KMS-11 (cell line): ENCODE data around the gene CAPZB.

Source experiments
- H2AFZ ChIP-seq: fragments of 200-600 bp; sonication (generic); 2 replicates; pipeline ENCODE4 v1.6.1; 2016; ENCODE audit warnings: antibody characterized with exemption, mixed run types, low read depth
- H3K27ac ChIP-seq: fragments of 200-600 bp; sonication (generic); 2 replicates; pipeline ENCODE4 v1.6.1; 2016; ENCODE audit warnings: mild to moderate bottlenecking, mixed run types
- H3K27me3 ChIP-seq: fragments of 200-600 bp; sonication (generic); 2 replicates; pipeline ENCODE4 v1.6.1; 2017; ENCODE audit warnings: mild to moderate bottlenecking, low read depth, mixed run types, moderate library complexity; ENCODE audit not compliant: insufficient read depth
- H3K36me3 ChIP-seq: fragments of 200-600 bp; sonication (generic); 2 replicates; pipeline ENCODE4 v1.6.1; 2017; ENCODE audit warnings: mild to moderate bottlenecking, mixed run types; ENCODE audit not compliant: insufficient read depth
- H3K4me1 ChIP-seq: fragments of 200-600 bp; sonication (generic); 2 replicates; pipeline ENCODE4 v1.6.1; 2016; ENCODE audit warnings: mild to moderate bottlenecking, low read depth, mixed run types; ENCODE audit not compliant: poor library complexity, severe bottlenecking
- H3K4me2 ChIP-seq: fragments of 200-600 bp; sonication (generic); 2 replicates; pipeline ENCODE4 v1.7.0; 2016; ENCODE audit warnings: mild to moderate bottlenecking, mixed run types
- H3K4me3 ChIP-seq: fragments of 200-600 bp; sonication (generic); IDR thresholded peaks from 2 replicates; pipeline ENCODE4 v1.6.1; 2017; ENCODE audit warnings: low read depth, low read length, mixed read lengths; ENCODE audit not compliant: insufficient read depth
- H3K79me2 ChIP-seq: fragments of 200-600 bp; sonication (generic); 2 replicates; pipeline ENCODE4 v1.6.1; 2016; ENCODE audit warnings: low read depth, mixed run types; ENCODE audit not compliant: insufficient read depth
- H3K9ac ChIP-seq: fragments of 200-600 bp; sonication (generic); 2 replicates; pipeline ENCODE4 v1.6.1; 2016; ENCODE audit warnings: mild to moderate bottlenecking, mixed run types
- H4K20me1 ChIP-seq: fragments of 200-600 bp; sonication (generic); 2 replicates; pipeline ENCODE4 v1.6.1; 2016; ENCODE audit warnings: mild to moderate bottlenecking, mixed run types; ENCODE audit not compliant: insufficient read depth
- TF ChIP-seq, protein P1 (sequence below): fragments of 200-600 bp; sonication (generic); conservative IDR thresholded peaks from 2 replicates; pipeline ENCODE4 v1.6.1; 2017; ENCODE audit warnings: low read depth, mild to moderate bottlenecking, antibody characterized with exemption, low read length, moderate library complexity, mixed read lengths

CAPZB gene

DNA sequence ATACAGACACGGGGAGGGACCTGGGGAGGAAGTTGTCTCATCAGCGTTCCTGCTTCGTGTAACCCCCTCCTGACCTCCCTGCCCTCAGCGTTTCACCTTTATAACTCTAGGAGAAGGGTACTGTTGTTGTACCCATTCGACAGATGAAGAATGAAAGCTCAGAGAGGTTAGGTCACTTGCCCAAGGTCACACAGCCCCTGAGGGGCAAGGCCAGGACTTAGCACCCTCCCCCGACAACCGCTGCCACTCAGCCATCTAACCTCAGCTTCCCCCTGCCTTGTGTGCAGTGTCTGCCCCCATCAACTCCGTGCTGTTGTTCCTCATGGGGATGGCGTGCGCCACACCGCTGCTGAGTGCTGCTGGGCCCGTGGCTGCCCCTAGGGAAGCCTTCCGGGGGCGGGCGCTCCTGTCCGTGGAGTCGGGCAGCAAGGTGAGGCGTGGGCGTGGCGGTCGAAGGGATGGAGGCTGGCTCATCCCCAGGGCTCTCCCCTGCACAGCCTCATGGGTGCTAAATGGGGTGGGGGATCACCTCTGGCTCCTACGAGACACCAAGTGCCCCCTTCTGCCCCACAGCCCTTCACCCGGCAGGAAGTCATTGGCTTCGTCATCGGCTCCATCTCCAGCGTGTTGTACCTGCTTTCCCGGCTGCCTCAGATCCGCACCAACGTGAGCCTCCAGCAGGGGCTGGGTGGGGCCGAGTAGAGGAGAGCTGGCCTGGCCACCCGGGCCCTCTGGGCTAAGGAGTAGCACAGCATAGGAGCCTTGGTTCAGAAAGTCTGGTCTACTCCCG lies 159.2 kb downstream of the CAPZB start:
- H3K36me3 ChIP-seq, result no peaks in the 10 kb centered on the region
- TF ChIP-seq, protein P1, sequence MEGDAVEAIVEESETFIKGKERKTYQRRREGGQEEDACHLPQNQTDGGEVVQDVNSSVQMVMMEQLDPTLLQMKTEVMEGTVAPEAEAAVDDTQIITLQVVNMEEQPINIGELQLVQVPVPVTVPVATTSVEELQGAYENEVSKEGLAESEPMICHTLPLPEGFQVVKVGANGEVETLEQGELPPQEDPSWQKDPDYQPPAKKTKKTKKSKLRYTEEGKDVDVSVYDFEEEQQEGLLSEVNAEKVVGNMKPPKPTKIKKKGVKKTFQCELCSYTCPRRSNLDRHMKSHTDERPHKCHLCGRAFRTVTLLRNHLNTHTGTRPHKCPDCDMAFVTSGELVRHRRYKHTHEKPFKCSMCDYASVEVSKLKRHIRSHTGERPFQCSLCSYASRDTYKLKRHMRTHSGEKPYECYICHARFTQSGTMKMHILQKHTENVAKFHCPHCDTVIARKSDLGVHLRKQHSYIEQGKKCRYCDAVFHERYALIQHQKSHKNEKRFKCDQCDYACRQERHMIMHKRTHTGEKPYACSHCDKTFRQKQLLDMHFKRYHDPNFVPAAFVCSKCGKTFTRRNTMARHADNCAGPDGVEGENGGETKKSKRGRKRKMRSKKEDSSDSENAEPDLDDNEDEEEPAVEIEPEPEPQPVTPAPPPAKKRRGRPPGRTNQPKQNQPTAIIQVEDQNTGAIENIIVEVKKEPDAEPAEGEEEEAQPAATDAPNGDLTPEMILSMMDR, result no peak
- H3K4me2 ChIP-seq, result no peak overlapping the region
- no peak overlapping the region for H3K27ac ChIP-seq
- H3K4me3 ChIP-seq, result no peak overlapping the region
- H3K79me2 ChIP-seq, result no peaks in the 10 kb centered on the region
- no peak overlapping the region for H3K9ac ChIP-seq
- no peaks in the 10 kb centered on the region for H3K4me1 ChIP-seq
- H3K27me3 ChIP-seq, result no peaks in the 10 kb centered on the region
- no peaks in the 10 kb centered on the region for H4K20me1 ChIP-seq
- H2AFZ ChIP-seq, result no peak overlapping the region

DNA sequence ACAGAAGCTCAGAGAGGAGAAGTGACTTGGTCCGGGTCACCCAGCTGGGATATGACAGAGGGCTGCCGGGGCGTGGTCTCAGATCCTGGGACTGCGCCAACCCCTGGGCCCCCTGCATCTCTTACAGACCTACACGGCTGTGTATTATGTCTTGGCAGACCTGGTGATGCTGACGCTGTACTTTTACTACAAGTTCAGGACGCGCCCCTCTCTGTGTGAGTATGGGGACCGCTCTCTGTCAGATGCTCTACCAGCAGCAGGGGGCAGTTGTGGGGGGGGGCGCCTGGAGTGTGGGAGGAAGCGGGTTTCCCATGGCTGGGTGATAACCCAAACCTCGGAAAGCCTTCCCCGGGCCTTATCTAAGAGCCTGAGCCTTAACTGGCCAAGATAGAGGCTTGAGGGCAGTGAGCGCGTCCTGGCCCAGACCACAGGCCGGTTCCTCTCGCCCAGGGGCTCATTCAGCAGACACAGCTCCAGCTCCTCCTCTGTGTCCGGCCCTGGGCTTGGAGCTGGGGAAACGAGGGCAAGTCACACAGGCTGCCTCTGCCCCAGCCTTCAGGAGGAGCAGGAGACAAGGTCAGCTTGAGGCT lies 159.9 kb downstream of the CAPZB start:
- TF ChIP-seq, protein P1, result no peak
- Histone ChIP-seq H4K20me1 (no peaks in the 10 kb centered on the region), H3K4me1 (no peaks in the 10 kb centered on the region), H3K4me2 (no peak overlapping the region), H3K9ac (no peak overlapping the region), H3K36me3 (no peaks in the 10 kb centered on the region), H3K27me3 (no peaks in the 10 kb centered on the region), H2AFZ (no peak overlapping the region), H3K27ac (no peak overlapping the region), H3K4me3 (no peak overlapping the region), H3K79me2 (no peaks in the 10 kb centered on the region)

DNA sequence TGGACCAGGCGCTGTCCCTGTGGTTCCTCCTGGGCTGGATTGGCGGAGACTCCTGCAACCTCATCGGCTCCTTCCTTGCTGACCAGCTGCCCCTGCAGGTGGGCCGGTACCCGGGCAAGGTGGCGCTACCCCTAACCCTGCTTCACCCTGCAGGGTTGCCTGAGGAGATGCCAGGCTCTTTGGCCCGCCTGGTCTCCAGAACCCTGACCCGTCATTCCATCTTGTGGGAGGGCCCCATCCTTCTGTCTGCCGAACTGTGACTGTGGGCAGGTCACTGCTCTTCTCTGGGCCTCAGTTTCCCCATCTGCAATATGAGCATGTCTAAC lies 160.7 kb downstream of the CAPZB start:
- H3K27ac ChIP-seq, result no peak overlapping the region
- no peaks in the 10 kb centered on the region for H3K36me3 ChIP-seq
- no peak overlapping the region for H2AFZ ChIP-seq
- no peaks in the 10 kb centered on the region for H3K4me1 ChIP-seq
- no peaks in the 10 kb centered on the region for H3K79me2 ChIP-seq
- no peak overlapping the region for H3K4me2 ChIP-seq
- H3K9ac ChIP-seq, result no peak overlapping the region
- H4K20me1 ChIP-seq, result no peaks in the 10 kb centered on the region
- TF ChIP-seq, protein P1, result no peak
- no peak overlapping the region for H3K4me3 ChIP-seq
- H3K27me3 ChIP-seq, result no peaks in the 10 kb centered on the region

DNA sequence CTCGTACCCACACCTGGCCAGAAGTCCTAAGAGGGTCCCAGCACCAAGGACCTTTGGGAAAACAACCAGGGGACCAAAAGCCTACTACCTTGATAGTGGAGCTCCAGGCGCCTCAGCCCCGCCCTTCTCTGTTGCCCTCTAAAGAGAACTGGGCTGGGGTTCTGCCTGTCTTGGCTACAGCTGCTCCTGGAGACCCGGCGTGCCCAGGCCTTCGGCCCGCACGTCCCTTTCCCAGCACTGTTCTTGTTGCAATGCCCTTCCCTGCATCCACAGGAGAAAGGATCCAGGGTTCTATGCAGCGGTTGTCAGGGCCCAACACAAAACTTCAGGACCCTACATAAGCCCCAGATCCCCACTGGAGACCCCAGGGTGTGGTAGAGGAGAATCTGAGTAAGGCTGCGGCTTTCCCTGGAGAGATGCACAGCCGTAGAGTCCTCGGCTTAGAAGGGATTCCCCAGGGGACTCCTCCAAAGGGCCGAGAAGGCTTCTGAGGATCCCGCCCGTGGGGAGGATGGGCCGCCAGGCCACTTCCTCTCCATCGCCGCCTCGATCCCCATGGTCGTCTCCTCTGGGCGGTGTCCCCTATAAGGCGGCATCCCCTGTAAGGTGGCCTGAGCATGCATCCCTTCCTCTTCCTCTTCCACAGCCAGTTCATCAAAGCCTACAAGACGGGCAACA lies 161.2 kb downstream of the CAPZB start:
- Histone ChIP-seq H3K9ac (no peak overlapping the region), H4K20me1 (no peaks in the 10 kb centered on the region), H3K4me2 (no peak overlapping the region), H3K27me3 (no peaks in the 10 kb centered on the region), H3K36me3 (no peaks in the 10 kb centered on the region), H3K4me3 (no peak overlapping the region), H3K27ac (no peak overlapping the region), H3K79me2 (no peaks in the 10 kb centered on the region), H3K4me1 (no peaks in the 10 kb centered on the region), H2AFZ (no peak overlapping the region)
- TF ChIP-seq, protein P1, result no peak
